Prostate gland (tissue), 2 donors: ENCODE results near the gene VILL.

Experiments used
- CTCF ChIP-seq, 4 experiments: fragments of 200-600 bp in 2 of 4; fragments of 450-650 bp in 2 of 4; sonication (generic) in 2 of 4; IDR thresholded peaks; 1 replicate in 3 of 4; 2 replicates in 1 of 4; pipeline ENCODE4 v1.5.1; 2016 to 2019; ENCODE audit warnings: antibody characterized with exemption in 4 of 4, mild to moderate bottlenecking in 2 of 4, moderate library complexity in 2 of 4
- POLR2A ChIP-seq: fragments of 450-650 bp; IDR thresholded peaks from one replicate; pipeline ENCODE4 v1.6.1; 2016; ENCODE audit warnings: antibody characterized with exemption, mild to moderate bottlenecking

- TF ChIP-seq POLR2A (no peak), CTCF (IDR thresholded peaks at IDR 0.05) (peak; percentile 13 to 84 (median 78))
These were observed 23.2 kb upstream of the VILL start for GRCh38 chr3:37967260-37967881.
